ENCODE results near the gene COL4A6.
A peak's percentile ranks its signal among the peaks of the same experiment; 100 is the strongest.

COL4A6 gene

DNA sequence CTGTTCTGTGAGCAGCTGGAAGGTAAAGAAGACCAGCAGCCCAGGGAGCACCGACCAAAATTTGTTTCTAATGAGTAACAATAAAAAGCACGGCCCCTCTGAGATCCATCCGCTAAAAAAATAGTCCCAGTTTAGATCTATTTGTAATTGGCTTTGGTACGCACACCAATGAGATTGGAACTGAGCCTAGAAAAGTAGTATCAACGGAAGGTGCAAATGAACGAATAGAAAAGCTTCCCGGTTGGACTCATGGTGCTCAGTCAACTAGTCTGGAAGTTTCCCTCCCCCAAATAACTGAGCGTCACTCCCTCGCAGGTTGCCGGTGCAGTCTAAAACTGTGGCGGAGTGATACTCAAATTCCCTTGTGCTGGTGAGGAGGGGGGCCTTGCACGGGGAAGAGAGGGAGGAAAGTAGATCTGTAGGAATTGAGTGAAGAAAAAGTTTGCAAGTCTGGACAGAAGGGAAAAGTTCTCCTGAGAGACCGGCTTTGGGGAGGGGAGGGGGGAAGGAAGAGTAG, 1.3 kb upstream of the COL4A6 start, which contains the start of gene COL4A5 (continued):
- TF ChIP-seq ZNF2 (tag by site-specific recombination; IDR thresholded peaks at IDR 0.05) (peak; percentile 67), SCRT2 (tag by site-specific recombination; IDR thresholded peaks at IDR 0.05) (peak; percentile 23; the same call in 1 of the 2 replicates), ZBTB21 (tag by site-specific recombination; IDR thresholded peaks at IDR 0.05) (peak; percentile 76; the same call in 1 of the 2 replicates), ZNF416 (tag by site-specific recombination; IDR thresholded peaks at IDR 0.05) (no peak), MZF1 (tag by site-specific recombination; IDR thresholded peaks at IDR 0.05; ENCODE audit: borderline replicate concordance) (peak; percentile 61; the same call in 1 of the 2 replicates), SETDB1 (IDR thresholded peaks at IDR 0.05; ENCODE audit: insufficient read length, low read length) (peak; percentile 52), KLF9 (tag by site-specific recombination; IDR thresholded peaks at IDR 0.05; ENCODE audit: low read depth) (peak; percentile 48; the same call in 1 of the 2 replicates), ZNF571 (tag by site-specific recombination; IDR thresholded peaks at IDR 0.05) (no peak), ZNF24 (tag by site-specific recombination; IDR thresholded peaks at IDR 0.05) (peak; percentile 50; the same call in 1 of the 2 replicates), ZNF302 (tag by site-specific recombination; IDR thresholded peaks at IDR 0.05; ENCODE audit: low read depth) (no peak), TRIM28 (IDR thresholded peaks at IDR 0.05; ENCODE audit: borderline replicate concordance, low read length) (peak; percentile 99), ZNF169 (tag by site-specific recombination; IDR thresholded peaks at IDR 0.05) (no peak), ZFP69B (tag by site-specific recombination; IDR thresholded peaks at IDR 0.05) (peak; percentile 53; the same call in 1 of the 2 replicates), SP2 (tag by site-specific recombination; IDR thresholded peaks at IDR 0.05) (peak; percentile 58), SP3 (tag by site-specific recombination; IDR thresholded peaks at IDR 0.05) (peak; percentile 62), ZBTB20 (tag by site-specific recombination; IDR thresholded peaks at IDR 0.05) (no peak), OVOL3 (tag by site-specific recombination; IDR thresholded peaks at IDR 0.05) (0 out of 2 replicates have a peak, but pooled peaks have one; percentile 61), ZNF548 (tag by site-specific recombination; IDR thresholded peaks at IDR 0.05) (no peak), ZNF677 (tag by site-specific recombination; IDR thresholded peaks at IDR 0.05) (no peak), FEZF1 (tag by site-specific recombination; IDR thresholded peaks at IDR 0.05) (peak; percentile 46; the same call in 1 of the 2 replicates), ZSCAN23 (tag by site-specific recombination; IDR thresholded peaks at IDR 0.05) (peak; percentile 85)
- TF ChIP-seq, protein P1, sequence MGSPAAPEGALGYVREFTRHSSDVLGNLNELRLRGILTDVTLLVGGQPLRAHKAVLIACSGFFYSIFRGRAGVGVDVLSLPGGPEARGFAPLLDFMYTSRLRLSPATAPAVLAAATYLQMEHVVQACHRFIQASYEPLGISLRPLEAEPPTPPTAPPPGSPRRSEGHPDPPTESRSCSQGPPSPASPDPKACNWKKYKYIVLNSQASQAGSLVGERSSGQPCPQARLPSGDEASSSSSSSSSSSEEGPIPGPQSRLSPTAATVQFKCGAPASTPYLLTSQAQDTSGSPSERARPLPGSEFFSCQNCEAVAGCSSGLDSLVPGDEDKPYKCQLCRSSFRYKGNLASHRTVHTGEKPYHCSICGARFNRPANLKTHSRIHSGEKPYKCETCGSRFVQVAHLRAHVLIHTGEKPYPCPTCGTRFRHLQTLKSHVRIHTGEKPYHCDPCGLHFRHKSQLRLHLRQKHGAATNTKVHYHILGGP (tag by site-specific recombination; IDR thresholded peaks at IDR 0.05), result no peak
- TF ChIP-seq, protein P2, sequence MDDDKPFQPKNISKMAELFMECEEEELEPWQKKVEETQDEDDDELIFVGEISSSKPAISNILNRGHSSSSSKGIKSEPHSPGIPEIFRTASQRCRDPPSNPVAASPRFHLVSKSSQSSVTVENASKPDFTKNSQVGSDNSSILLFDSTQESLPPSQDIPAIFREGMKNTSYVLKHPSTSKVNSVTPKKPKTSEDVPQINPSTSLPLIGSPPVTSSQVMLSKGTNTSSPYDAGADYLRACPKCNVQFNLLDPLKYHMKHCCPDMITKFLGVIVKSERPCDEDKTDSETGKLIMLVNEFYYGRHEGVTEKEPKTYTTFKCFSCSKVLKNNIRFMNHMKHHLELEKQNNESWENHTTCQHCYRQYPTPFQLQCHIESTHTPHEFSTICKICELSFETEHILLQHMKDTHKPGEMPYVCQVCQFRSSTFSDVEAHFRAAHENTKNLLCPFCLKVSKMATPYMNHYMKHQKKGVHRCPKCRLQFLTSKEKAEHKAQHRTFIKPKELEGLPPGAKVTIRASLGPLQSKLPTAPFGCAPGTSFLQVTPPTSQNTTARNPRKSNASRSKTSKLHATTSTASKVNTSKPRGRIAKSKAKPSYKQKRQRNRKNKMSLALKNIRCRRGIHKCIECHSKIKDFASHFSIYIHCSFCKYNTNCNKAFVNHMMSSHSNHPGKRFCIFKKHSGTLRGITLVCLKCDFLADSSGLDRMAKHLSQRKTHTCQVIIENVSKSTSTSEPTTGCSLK (tag by site-specific recombination; IDR thresholded peaks at IDR 0.05), result no peak
- TF ChIP-seq, protein P3, sequence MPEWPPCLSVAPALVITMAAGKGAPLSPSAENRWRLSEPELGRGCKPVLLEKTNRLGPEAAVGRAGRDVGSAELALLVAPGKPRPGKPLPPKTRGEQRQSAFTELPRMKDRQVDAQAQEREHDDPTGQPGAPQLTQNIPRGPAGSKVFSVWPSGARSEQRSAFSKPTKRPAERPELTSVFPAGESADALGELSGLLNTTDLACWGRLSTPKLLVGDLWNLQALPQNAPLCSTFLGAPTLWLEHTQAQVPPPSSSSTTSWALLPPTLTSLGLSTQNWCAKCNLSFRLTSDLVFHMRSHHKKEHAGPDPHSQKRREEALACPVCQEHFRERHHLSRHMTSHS (tag by site-specific recombination; IDR thresholded peaks at IDR 0.05), result no peak
- TF ChIP-seq, protein P4, sequence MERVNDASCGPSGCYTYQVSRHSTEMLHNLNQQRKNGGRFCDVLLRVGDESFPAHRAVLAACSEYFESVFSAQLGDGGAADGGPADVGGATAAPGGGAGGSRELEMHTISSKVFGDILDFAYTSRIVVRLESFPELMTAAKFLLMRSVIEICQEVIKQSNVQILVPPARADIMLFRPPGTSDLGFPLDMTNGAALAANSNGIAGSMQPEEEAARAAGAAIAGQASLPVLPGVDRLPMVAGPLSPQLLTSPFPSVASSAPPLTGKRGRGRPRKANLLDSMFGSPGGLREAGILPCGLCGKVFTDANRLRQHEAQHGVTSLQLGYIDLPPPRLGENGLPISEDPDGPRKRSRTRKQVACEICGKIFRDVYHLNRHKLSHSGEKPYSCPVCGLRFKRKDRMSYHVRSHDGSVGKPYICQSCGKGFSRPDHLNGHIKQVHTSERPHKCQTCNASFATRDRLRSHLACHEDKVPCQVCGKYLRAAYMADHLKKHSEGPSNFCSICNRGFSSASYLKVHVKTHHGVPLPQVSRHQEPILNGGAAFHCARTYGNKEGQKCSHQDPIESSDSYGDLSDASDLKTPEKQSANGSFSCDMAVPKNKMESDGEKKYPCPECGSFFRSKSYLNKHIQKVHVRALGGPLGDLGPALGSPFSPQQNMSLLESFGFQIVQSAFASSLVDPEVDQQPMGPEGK (tag by site-specific recombination; IDR thresholded peaks at IDR 0.05), result peak; percentile 91
- TF ChIP-seq, protein P5, sequence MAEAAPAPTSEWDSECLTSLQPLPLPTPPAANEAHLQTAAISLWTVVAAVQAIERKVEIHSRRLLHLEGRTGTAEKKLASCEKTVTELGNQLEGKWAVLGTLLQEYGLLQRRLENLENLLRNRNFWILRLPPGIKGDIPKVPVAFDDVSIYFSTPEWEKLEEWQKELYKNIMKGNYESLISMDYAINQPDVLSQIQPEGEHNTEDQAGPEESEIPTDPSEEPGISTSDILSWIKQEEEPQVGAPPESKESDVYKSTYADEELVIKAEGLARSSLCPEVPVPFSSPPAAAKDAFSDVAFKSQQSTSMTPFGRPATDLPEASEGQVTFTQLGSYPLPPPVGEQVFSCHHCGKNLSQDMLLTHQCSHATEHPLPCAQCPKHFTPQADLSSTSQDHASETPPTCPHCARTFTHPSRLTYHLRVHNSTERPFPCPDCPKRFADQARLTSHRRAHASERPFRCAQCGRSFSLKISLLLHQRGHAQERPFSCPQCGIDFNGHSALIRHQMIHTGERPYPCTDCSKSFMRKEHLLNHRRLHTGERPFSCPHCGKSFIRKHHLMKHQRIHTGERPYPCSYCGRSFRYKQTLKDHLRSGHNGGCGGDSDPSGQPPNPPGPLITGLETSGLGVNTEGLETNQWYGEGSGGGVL (tag by site-specific recombination; IDR thresholded peaks at IDR 0.05), result peak; percentile 77
- TF ChIP-seq, protein P6, sequence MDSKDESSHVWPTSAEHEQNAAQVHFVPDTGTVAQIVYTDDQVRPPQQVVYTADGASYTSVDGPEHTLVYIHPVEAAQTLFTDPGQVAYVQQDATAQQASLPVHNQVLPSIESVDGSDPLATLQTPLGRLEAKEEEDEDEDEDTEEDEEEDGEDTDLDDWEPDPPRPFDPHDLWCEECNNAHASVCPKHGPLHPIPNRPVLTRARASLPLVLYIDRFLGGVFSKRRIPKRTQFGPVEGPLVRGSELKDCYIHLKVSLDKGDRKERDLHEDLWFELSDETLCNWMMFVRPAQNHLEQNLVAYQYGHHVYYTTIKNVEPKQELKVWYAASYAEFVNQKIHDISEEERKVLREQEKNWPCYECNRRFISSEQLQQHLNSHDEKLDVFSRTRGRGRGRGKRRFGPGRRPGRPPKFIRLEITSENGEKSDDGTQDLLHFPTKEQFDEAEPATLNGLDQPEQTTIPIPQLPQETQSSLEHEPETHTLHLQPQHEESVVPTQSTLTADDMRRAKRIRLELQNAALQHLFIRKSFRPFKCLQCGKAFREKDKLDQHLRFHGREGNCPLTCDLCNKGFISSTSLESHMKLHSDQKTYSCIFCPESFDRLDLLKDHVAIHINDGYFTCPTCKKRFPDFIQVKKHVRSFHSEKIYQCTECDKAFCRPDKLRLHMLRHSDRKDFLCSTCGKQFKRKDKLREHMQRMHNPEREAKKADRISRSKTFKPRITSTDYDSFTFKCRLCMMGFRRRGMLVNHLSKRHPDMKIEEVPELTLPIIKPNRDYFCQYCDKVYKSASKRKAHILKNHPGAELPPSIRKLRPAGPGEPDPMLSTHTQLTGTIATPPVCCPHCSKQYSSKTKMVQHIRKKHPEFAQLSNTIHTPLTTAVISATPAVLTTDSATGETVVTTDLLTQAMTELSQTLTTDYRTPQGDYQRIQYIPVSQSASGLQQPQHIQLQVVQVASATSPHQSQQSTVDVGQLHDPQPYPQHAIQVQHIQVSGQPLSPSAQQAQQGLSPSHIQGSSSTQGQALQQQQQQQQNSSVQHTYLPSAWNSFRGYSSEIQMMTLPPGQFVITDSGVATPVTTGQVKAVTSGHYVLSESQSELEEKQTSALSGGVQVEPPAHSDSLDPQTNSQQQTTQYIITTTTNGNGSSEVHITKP (tag by site-specific recombination; IDR thresholded peaks at IDR 0.05), result peak; percentile 83
